Measurements from ENCODE around the gene KIF3C.

DNA sequence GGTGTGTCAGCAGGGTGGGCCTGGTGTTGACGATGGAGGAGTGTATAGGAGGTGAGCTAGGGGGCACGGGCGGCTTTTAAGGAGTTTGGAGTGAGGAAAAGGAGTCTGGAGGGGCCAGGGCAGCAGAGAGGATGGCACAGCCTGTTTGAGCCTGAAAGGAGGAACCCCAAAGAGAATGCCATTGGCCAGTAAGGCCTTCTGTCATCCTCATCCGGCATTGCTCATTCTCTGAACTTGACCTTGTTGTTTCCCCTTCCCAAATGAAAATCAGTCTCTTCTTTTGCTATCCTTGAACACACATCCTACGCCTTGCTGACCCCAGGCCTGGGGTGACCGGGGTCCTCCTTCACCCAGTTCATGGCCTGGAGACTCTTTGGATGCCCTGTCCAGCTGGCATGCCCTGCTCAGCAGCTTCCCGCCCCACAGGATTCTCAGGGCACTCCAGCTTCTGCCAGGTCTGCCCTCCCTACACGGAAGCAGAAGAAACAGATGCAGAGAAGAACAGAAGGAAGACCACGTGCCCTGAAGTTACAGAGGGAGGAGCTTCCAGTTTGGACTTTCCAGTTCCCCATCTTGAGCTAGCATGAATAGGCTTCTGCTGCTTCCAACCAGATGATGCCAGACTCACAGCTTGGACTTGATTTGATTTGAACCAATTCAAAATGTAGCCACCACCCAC is 20.5 kb upstream of the KIF3C start:
- TF ChIP-seq CTCF (IDR thresholded peaks at IDR 0.05; ENCODE audit: low read depth, low read length) (no peak), MYC (IDR thresholded peaks at IDR 0.05; ENCODE audit: low read depth, low read length) (no peak)
